NCI-H1436 (cell line): ENCODE data around the gene NDC1.
"Not testable (repeated sequence)": the region's sequence is repeated elsewhere in the genome, so short reads cannot be mapped to it uniquely, and the experiment has no call there.

ENCODE experiments used
- DNase-seq: peaks from one replicate; lab custom pipeline; 2025; lab: John Stamatoyannopoulos, UW

Gene NDC1

DNA sequence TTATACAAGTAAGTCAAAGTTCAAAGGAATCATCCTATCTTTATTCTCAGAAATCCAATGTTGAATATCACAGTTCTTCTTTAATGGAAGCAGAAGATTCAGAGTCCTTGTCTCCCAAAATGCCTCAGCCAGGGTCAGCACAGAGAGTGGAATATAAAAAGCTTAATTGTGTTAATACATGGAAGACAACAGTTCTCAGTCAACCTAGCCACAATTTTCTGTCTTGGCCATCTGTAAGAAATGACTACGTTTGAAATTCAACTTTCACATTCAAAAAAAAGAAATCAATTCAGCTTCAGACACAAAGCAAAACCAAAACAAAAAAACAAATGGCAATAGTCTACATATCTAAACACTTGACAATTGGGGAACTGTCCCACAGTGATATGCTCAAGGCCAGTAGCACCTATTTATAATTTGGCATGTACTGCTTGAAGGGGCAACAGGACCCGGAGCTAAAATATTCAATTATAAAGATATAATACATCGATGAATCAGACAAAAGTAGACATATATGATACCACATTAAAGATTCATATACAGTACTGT, 71.8 kb downstream of the NDC1 start:
- DNase-seq = no peak

DNA sequence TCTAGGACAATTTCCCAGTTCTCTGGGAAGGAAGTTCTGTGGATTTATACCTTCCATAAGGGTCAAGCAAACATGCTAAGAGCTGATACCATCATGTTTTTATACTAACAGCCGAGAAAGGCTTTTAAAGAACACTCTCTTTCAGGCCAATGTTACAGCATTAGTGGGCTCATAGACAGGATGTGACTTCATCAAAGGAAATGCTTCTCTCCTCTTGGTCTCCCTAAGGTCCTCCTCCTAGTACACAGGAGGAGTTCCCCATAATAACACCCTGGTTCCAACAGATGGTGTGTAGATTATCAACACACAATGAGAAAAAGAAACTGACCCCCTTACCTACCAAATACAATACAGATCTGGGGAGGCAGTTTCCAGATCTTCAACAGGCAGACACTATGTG, 72.4 kb downstream of the NDC1 start:
- no peak for DNase-seq

DNA sequence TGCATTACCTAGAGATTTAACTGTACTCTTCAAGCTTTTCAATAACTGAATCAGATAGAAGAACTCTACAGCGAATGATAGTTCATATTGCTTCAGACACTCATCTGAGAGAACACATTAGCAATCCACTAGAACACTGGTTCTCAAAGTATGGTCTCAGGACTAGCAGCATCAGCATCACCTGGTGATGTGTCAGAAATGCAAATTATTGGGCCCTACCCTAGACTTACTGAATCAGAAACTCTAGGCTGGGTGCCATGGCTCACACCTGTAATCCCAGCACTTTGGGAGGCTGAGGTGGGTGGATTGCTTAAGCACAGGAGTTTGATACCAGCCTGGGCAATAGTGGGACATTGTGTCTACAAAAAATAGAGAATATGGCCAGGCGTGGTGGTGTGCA, 74.2 kb downstream of the NDC1 start:
- DNase-seq = no peak

DNA sequence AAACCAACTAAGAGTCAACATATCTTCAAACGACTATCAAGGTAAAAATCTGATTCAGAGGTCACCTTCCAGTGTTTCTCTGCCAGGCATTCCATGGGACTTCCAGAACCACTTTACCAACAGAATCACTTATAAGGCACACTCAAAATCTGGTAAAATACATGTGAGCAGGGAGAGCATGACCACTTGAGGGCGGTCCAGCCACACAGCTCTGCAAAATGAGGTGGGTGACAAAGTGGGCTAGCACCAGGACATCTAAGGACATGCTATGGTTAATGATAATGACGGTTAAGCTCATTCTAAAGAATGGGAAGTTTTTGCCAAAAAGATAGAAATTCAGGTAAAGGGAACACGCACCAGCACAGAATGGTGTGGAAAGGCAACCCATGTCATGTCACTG, 74.6 kb downstream of the NDC1 start:
- DNase-seq = no peak

DNA sequence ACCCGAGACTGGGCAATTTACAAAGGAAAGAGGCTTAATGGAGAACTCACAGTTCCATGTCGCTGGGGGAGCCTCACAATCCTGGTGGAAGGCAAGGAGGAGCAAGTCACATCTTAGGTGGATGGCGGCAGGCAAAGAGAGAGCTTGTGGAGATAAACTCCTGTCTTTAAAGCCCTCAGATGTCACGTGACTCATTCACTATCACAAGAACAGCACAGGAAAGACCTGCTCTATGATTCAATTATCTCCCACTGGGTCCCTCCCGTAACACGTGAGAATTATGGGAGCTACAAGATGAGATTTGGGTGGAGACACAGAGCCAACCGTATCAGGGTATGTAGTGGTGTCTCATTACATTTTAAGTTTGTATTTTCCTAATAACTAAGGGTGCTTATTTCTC, 77.6 kb downstream of the NDC1 start:
- not testable (repeated sequence) for DNase-seq

DNA sequence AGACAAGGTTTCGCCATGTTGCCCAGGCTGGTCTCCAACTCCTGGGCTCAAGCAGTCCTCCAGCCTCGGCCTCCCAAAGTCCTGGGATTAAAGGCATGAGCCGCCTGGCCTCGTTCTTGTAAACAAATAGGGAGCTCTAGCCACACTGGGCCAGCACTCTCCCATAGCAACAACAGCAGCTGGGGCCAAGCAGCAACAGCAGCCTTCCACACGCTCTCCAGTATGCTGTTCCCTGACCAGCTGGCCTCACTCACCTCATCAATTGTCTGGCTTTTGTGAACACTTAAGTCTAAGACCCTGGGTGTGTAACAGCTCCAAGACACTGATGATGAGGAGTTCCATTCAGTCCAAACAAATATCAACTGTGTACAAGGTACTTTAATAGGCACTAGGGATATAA, 82.2 kb downstream of the NDC1 start:
- no peak for DNase-seq

DNA sequence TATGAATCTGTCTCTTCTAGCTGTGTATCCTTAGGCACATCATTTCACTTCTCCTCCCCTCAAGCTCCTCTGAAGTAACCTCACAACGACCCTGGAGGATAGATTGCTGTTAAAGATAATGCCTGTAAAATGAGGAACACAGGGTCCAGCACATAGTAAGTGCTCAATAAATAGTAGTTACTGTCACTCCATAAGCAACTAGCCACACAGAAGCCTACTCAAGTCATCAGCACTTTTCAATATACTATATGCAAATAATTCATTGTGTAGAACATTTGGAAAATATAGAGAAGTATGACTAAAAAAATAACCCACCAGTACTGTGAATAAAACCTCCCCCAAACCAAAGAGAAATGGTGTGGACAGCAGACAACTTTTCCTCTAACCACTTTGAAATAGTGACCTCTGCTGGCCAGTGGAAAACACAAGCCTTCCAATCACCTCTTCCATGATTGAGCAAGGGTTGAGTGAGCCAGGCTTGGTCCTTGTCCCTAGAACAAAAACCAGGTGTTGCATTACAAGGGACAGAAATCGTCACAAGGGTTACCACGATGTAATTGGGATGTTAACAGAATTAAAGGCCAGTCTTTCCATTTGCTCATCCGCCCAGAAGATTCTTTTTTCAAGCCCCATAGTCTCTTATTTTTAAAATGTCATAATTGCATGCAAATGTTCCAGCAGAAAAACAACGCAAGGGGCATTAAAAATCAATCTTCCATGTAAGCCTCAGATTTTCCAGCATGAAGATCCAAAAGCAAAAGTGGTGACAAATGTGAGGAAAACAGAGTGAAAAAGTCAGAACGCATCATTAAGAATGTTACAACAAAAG, 83.4 kb downstream of the NDC1 start:
- peak; percentile 19 for DNase-seq

DNA sequence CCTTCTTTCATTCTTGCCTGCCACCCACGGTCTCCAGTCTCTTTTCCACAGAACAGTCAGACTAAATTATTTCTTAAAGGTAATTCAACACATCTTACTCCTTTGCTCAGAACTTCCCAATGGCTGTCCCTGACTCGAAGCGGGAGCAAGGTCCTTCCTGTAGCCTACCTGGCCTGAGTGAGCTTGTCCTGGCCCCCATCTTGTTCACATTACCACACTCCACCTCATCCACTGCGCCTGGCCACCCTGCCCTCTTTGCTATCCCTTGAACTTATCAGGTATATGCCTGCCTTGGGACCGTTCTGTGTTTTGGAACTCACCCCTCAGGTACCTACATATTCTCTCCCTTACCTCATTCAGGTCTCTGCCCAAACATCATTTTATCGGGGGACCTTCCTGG, 85.8 kb downstream of the NDC1 start:
- no peak for DNase-seq

DNA sequence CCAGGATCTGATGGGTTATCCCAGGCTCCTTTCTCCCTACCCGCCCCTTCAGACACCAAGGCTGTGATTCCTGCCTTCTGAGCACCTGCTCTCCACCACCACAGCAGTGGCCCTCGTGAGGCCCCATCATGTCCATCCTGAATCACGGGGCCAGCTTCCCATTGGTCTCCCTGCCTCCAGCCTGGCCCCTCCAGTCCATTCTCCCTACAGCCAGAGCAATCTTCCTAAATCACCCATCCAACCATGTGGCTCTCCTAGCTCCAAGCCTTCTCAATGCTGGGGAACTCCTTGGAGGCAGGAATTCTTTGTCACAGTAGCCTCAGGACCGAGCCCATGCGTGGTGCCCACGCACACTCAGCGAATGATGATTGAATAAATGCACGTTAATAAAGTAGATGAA, 90.3 kb downstream of the NDC1 start:
- DNase-seq = no peak

DNA sequence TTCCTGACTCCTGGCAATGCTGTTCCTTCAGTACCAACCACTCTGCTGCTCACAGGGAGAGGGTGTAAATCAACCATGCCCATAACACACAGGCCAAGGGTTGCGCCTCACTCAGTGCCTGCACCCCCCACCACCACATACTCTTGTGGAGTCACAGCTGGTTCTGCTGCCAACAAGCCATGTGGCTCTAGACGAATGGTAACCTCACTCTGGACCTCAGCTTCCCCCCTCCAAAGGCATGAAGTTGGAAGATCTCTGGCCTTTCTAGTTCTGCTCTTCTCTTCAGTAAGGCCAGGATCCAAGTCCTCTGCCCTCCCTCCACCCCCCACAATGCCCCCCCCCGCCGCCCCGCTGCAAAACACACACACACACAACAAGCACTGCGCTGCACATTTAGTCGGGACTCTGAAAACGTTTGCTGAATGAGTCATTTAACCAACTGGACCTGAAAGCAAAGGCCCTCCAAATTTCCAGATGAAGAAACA, 97.4 kb downstream of the NDC1 start:
- no peak for DNase-seq

DNA sequence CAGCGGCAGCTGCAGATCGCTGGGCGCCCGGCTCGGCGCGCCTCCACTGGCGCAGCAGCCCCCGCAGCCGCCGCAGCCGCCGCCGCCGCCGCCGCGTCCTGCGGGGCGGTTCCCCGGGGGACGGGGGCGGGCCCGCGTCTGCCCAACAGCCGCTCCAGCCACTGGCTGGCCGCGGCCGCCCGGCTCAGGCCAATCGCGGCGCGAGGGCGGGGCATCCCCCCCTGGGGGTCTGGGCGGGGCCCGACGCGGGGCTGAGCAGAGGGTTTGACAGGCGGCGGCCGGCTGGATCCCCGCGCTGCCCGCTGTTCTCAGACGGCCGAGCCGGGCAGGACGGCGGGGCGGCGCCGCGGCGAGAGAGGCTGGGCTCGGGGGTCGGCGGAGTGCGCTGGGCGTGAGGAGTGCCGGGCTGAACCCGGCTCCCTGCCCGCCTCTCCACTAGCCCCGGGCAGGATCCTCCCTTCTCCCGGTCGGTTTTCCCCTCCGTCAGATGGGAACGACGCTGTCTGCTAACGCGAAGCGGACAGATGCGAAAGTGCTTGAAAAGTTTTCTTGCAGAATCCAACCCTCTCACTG, 98.9 kb downstream of the NDC1 start, which contains the start of gene GLIS1:
TSS of gene GLIS1 (minus strand) at position 56 of the 573 bp plus-strand sequence. CDS start 1,100 bp downstream, outside the sequence.
- peak; percentile 70 for DNase-seq

DNA sequence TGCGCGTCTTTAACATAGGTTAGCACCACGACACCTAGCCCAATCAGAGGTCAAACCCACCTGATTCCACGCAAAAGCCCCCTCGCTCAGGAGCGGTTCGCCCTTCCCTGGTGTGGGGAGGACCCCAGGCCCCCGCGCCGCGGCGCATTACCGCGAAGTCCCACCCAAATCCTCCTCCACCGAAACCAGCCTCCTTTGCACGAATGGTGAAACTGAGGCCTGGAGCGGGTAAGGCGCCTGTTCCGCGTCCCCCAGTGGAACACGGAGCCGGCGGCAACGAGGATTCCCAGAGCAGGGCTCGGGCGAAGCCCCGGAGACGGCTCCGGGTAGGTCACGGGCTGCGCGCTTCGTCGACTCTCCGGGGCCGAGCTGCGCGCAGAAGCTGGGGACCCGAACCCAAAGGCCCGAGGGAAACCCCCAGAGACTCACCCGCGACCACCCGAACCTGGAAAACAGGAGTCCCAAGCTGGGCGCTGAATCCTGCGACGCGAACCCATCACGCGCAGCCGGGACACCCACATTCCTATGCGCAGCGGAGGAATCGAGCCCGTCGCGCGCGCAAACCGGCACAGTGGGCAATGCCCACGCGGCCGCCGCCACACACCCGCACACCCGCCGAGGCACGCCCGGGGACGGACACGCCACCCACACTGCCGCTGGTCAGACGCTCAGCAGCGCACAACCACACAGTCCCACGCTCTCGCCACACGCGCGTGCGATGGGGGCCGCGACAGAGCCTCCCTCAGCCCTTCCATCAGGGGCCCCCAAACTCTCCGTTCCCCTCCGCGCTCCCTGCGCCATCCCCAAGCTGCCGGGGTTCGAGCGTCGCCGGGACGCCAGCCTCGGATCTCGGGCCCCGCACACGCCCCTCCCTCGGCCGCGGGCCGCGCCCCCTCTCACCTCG, 99.6 kb downstream of the NDC1 start:
- no peak for DNase-seq

DNA sequence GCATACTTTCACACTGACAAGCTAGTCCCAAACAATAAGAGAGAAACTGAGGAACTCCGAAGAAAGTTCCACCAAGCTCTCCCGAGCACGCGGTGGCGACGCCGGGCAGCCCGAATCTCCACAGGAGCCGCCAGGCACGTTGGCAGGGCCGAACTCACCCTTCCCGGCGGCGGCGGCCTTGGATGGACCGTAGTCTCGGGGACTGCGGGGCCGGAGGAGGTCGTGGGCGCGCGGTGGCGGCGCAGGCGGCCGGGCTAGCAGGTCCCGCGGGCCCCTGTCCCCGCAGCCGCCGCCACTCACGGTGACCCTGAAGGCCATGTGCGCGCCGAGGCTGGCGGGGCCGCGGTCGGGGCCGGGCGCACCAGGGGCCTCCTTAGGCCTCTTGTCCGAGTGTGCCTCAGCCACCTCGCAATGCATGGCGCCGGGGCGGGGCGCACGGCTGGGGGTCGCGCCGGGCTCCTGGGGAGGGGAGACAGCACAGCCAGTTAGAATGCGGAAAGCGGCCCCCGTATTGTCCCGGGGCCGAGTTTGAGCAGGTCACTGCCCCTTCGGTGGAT, 100.4 kb downstream of the NDC1 start:
- DNase-seq = no peak

DNA sequence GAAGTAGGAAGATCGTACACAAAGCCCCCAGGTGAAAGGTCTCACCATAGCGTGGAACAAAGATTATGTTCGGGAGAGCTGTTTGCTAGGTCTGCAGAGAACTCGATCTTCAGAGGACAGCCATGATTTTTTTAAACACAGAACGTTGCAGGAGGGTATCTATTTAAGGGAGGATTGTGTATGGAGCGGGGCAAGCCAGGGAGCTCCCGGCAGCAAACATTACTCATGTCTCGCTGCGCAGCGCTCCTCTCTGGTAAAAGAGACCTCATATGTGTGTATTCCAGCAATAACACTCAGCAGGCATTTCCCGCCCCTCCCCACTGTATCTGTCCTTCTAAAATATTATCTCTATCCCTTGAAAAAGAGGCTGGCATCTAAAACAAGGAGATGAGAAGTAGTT, 101.8 kb downstream of the NDC1 start:
- no peak for DNase-seq

DNA sequence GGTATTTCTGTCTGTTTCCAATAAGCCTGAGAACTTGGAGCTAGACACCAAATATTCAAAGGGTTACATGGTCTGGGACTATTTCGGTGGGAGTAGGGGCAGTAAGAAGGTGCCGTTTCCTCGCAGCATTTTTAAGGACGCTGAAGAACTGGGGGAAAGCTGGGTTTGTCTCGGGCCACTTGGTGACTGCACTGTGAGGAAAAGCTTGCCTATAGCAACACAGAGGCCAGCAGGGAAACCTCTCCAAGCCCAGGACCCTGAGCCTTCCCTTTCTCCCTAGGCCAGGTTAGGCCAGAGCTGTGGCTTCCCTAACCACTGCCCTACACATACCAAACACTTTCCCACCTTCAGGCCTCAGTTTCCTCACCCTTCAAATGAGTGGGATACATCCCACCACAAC, 102.4 kb downstream of the NDC1 start:
- DNase-seq = no peak

DNA sequence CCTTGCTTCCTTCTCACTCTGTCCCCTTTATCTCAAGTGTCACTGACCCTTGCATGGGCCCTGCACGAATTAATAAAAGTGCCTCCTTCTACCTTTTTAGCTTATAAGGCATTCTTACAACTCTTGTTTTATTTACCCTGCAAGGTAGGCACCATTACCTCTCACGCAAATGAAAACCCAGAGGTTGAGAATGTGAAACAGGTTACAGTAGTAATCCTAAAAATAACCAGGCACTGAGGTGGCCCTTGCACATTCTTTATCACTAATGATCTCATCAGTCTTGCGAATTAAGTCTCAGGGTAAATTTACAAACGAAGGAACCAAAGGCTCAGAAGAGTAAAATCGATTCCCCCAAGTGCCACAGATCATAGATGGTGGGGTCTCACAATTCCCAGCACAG, 102.8 kb downstream of the NDC1 start:
- DNase-seq = no peak

DNA sequence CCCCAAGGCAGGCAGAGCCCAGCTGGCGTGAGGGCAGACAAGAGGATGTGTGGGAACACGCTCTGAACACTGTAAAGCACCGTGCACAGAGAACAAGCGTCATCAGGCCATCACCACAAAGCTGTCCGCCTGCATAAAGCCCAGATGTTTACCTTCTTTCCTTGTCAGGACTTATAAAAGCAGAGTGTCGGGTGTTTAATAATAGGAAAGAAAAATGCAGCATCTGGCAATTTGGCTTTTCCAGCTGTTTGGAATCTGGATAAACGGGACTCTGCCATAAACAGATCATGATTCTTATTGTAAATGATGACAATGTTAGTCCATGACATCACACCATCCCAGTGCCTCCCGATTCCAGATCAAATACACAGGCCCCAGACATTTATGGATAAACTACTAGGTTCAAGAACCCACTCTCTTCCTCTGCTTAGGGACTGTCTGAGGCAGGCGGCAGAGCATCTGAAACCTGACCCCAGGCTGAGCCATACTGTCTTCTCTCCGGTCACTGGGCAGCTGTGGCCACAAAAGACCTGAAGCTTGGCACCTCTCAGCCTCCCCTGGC, 103.4 kb downstream of the NDC1 start:
- DNase-seq = no peak

DNA sequence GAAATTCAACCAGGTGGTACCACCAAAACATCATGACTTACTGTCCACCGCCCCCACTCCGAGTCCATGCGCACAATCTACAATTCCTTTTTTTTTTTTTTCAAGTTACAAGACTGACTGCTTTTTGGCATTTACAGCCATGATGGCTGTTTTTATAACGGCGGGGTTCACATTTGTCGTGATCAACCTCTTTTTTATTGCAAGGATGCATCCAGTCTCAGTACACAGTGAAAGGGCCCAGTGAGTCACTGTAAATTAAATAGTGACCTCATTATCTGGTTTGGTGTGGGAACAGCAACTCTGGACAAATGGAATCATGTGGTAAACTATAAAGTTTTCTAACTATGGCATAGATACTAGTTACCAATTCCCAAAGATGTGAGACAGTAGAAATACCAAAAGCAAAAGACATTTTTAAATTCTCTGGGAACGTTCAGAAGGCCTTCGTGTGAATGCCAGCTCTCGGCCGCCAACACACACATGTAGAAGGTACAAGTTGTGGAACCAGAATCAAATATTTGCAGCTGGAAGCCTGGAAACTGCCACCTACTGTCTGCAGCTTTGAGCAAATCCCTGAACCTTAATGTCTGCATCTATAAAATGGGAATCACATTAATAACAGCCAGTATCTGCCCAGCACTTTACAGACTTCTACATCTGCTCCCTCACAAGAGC, 104.0 kb downstream of the NDC1 start:
- no peak for DNase-seq

DNA sequence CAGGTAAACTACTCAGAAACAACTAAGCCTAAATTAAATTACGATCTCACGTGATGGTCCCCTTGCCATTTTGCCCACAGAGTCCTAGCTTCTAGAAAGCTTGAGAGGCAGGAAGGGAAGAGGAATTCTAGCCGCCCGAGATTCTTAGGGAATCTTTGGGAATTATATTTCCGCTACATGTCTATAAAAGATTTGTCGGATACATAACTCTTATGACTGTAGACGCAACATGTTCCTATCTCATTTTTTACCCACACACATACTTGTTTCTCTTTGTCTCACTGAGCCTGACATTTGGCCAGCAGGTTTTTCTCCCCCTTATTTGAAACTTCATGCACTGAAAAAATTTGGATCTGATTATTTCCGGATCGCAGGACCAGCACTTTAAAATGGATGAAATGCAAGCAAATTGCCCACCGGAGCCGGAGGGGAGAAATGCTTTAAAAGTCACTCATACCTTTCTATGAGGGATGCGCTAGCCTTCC, 104.6 kb downstream of the NDC1 start:
- no peak for DNase-seq

DNA sequence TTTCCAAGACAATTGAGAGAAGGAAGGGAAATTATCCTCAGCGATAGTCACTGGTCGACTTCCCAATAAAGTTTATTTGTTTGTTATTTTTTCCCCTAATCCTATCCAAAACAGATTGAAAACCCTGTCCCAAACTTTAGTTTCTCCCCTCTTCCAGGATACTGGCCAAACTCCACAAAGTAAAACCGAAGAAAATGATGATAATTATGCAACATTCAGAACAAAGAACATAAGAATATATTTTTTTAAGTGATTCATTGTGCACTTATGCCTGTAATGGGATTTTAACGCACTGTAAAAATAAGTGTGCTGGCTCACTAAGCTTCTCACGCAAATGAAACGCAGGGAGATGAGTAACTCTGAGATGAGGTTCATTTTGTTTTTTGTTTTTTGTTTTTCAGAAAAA, 105.2 kb downstream of the NDC1 start:
- no peak for DNase-seq

DNA sequence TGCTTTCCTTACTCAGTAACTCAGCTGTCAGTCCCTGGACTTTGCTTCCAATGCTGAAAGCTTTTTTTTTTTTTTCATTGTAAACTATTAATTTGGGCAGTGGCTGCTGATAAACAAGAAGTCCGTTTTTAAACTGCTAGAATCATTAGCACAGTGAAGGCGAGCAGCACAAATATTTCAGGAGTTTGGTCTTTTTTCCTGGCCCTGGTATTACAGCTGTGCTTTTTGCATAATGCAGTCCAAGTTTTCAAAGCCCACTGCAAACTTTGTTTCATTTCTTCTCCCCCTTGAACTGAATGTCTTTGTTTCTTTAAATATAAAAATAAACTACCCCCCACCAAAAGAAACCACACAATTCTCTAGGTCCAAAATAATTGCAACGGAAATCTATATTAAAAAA, 105.7 kb downstream of the NDC1 start:
- DNase-seq = no peak
